Left ventricle myocardium inferior (tissue), 1 donor: ENCODE measurements around the gene NOL12. TPM values are rescaled to one million over a fixed set of nuclear protein-coding genes. Genes with fewer than 3 reads are reported as not detected.

Source experiments
- DNase-seq: peaks from one replicate; pipeline ENCODE4 v3.0.0-alpha.2; 2020
- H3K27ac ChIP-seq: fragments of 200-600 bp; replicated peaks from 2 replicates; pipeline ENCODE4 v1.8.0; 2021
- H3K27me3 ChIP-seq: fragments of 200-600 bp; 2 replicates; pipeline ENCODE4 v1.8.0; 2021; ENCODE audit warnings: low read depth
- H3K36me3 ChIP-seq: fragments of 200-600 bp; 2 replicates; pipeline ENCODE4 v1.8.0; 2021
- H3K4me1 ChIP-seq: fragments of 200-600 bp; 2 replicates; pipeline ENCODE4 v1.8.0; 2021
- H3K4me3 ChIP-seq: fragments of 200-600 bp; 2 replicates; pipeline ENCODE4 v1.8.0; 2021; ENCODE audit warnings: mild to moderate bottlenecking, moderate library complexity
- H3K9me3 ChIP-seq: fragments of 200-600 bp; replicated peaks from 2 replicates; pipeline ENCODE4 v1.8.0; 2021
- CTCF ChIP-seq: fragments of 200-600 bp; IDR thresholded peaks from 2 replicates; pipeline ENCODE4 v1.8.0; 2021; ENCODE audit warnings: antibody characterized with exemption, mild to moderate bottlenecking, borderline replicate concordance
- intact Hi-C: fragments of 100-400 bp; cut with micrococcal nuclease; formaldehyde crosslinking; loops from one replicate; pipeline ENCODE4 v1.11.0; 2022
- total RNA-seq: library from RNA; stranded (reverse); fragmentation: NEBNext Ultra II Directional; extraction: Animal tissue kit (Norgen Biotek cat#: 25700); gene quantifications from one replicate; pipeline ENCODE4 v1.2.1, GENCODE V29; 2021
- donor health status: DM: no; HTN: yes; CAD: no; lungs with severe emphysema.

NOL12 gene
- total RNA-seq, 1 donor from 2014 or later = 12.8 TPM

DNA sequence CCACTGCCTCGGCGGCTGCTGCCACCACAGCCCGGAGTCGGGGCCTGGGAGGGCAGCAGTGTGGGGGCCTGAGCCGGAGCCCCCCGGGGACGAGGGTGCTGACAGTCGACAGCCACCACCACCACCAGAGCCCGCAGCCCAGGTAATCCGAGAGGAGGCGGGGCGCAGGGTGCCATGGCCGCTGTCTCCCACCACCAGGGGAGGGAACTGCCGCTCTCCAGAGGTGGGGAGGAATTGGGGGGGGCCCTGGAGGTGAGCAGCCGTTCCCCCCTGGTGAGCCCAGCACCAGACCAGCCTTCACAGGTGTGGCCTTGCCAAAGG is 23.3 kb downstream of the NOL12 start:
- intact Hi-C loops = no loop called here
- TF ChIP-seq CTCF = no peak
- no peaks in the 10 kb centered on the region for H3K27me3 ChIP-seq
- no peaks in the 10 kb centered on the region for H3K36me3 ChIP-seq
- H3K4me3 ChIP-seq = no peak overlapping the region
- no peak for DNase-seq
- H3K9me3 ChIP-seq = no peaks in the 10 kb centered on the region
- H3K4me1 ChIP-seq = peaks cover 7% of the 10 kb centered on the region
- no peak overlapping the region for H3K27ac ChIP-seq

GRCh38 chr22:37710675-37711074 is 24.5 kb downstream of the NOL12 start:
- Histone ChIP-seq H3K4me1 (peaks cover 7% of the 10 kb centered on the region), H3K27me3 (no peaks in the 10 kb centered on the region), H3K36me3 (no peaks in the 10 kb centered on the region), H3K4me3 (no peak overlapping the region), H3K27ac (no peak overlapping the region), H3K9me3 (no peaks in the 10 kb centered on the region)
- intact Hi-C loops = no loop called here
- DNase-seq = no peak
- TF ChIP-seq CTCF = no peak

- no peak for DNase-seq
- Histone ChIP-seq H3K9me3 (no peaks in the 10 kb centered on the region), H3K27me3 (no peaks in the 10 kb centered on the region), H3K27ac (no peak overlapping the region), H3K4me1 (peaks cover 7% of the 10 kb centered on the region), H3K4me3 (no peak overlapping the region), H3K36me3 (no peaks in the 10 kb centered on the region)
- intact Hi-C loops = no loop called here
- TF ChIP-seq CTCF = no peak
Measured at GRCh38 chr22:37711490-37711889, 25.3 kb downstream of the NOL12 start.

DNA sequence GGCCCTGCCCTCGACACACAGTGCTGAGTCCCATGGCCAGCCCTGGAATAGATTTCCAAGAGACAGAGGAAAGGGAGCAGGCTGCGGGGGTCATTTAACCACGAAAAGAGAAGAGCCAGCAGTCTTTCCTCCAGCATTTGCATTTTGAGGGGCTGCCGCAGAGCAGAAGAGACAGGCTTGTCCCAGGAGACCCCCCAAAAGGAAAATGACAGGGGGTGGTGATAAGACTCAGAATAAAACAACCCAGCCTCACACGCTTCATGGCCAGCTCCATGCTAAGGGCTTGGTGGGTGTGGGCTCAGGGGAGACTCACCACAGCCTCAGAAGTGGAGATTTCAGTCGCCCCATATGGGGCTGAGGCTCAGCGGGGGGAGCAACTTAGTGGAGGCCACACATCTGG is 27.6 kb downstream of the NOL12 start:
- Histone ChIP-seq H3K4me3 (no peak overlapping the region), H3K9me3 (no peaks in the 10 kb centered on the region), H3K27me3 (no peaks in the 10 kb centered on the region), H3K4me1 (peaks cover under 1% of the 10 kb centered on the region), H3K27ac (no peak overlapping the region), H3K36me3 (no peaks in the 10 kb centered on the region)
- intact Hi-C loops = no loop called here
- no peak for DNase-seq
- no peak for TF ChIP-seq CTCF

DNA sequence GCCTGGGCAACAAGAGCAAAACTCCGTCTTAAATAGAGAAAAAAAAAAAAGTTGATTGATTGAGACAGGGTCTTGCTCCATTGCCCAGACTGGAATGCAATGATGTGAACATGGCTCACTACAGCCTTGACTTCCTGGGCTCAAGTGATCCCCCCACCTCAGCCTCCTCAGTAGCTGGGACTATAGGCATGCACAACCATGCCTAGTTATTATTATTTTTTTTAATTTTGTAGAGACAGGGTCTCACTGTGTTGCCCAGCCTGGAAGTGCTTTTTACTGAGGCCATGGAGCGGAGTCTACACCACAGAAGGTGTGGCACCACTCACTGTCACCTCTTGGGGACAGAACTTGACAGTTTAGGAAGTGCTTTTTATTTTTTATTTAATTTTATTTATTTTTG is 28.5 kb downstream of the NOL12 start:
- intact Hi-C loops = no loop called here
- no peak for TF ChIP-seq CTCF
- H3K36me3 ChIP-seq = no peaks in the 10 kb centered on the region
- DNase-seq = no peak
- no peak overlapping the region for H3K4me3 ChIP-seq
- no peaks in the 10 kb centered on the region for H3K4me1 ChIP-seq
- no peaks in the 10 kb centered on the region for H3K9me3 ChIP-seq
- no peak overlapping the region for H3K27ac ChIP-seq
- no peaks in the 10 kb centered on the region for H3K27me3 ChIP-seq

DNA sequence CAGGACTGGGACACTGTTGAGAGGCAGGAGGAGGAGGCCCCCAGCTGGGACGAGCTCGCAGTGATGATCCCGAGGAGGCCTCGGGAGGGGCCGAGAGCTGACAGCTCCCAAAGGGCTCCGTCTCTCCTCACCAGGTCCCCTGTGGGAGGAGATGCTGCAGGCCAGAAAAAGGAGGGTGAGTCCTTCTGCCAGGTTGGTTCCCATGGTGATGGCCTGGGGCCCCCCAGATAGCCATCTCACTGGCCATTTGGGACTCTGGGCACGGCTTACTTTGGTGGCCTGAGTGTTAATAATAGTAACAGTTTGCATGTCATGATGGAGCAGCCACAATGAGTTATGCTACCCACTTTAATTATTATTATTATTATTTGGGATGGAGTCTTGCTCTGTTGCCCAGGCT is 29.6 kb downstream of the NOL12 start:
- H3K27ac ChIP-seq = no peak overlapping the region
- no peak for DNase-seq
- no peaks in the 10 kb centered on the region for H3K27me3 ChIP-seq
- TF ChIP-seq CTCF = no peak
- H3K4me3 ChIP-seq = no peak overlapping the region
- no peaks in the 10 kb centered on the region for H3K4me1 ChIP-seq
- no peaks in the 10 kb centered on the region for H3K9me3 ChIP-seq
- intact Hi-C loops = no loop called here
- no peaks in the 10 kb centered on the region for H3K36me3 ChIP-seq
